K562 (cell line): ENCODE results near the gene PRCD.

ENCODE experiments used
- TEAD2 ChIP-seq: fragments of 450-650 bp; IDR thresholded peaks from 2 replicates; pipeline ENCODE4 v1.6.1; 2016; ENCODE audit warnings: missing genetic modification characterization, control low read depth, missing compliant biosample characterization
- TRIM28 ChIP-seq: fragments of 450-650 bp; IDR thresholded peaks from 2 replicates; pipeline ENCODE4 v1.6.1; 2017

DNA sequence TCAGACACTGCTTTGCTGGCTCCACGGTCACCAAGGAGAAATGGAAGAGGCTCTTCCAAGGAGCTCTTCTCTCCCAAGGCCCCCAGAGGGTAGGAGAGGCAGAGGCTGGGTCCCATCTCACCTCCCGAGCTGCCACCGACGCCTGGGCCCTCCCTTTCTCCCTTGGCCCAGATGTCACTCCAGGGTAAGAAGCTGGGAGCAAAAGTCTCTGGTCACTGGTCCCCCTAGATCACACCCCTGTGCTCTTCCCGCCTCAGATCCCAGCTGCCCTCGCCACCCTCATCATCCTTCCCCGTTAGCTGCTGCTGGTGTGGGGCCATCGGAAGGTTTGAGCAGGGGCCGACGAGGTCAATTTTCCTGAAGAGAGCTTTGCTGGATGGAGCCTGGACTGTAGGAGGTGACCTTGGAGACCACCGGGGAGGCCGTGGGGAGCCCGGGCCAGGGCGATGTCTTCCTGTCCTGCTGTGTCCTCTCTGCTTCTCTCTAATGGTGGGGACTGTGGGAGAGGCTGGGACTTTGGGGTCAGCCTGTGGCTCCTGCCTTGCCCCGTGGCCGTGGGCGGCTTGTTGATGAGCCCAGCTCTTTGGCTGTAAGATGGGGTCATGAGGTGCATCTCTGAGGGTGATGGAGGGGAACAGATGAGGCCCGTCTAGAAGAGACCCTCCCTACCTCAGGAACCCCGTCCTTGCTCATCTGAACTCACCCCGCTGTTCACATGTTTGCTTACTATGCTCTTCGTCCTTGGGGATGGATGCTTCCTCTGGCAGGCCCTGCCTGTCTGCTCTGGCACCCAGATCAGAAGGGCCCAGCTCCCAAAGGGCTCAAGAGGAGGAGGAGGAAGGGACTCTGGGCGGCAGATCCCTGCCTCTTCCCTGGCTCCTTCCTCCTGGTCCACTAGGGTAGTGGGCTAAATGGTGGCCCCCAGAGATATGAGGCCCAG, 27.2 kb upstream of the PRCD start:
- TF ChIP-seq TRIM28 (no peak), TEAD2 (tag) (no peak)
